Stimulated activated CD4-positive, alpha-beta T cell treated with anti-CD3 and anti-CD28 coated beads, Interleukin-12 subunit alpha, Interleukin-12 subunit beta, amount 100 ng/mL, for 48 hours (primary cell): Measurements from ENCODE around the gene NCAPD2.
A peak's percentile ranks its signal among the peaks of the same experiment; 100 is the strongest.
"Not testable (repeated sequence)": the region's sequence is repeated elsewhere in the genome, so short reads cannot be mapped to it uniquely, and the experiment has no call there.

Experiments used
- DNase-seq, 3 donors: peaks; one replicate each; pipeline ENCODE4 v3.0.0-alpha.2; 2020; ENCODE audit warnings: low read depth in 2 of 3, low spot score in 1 of 3

The NCAPD2 gene

DNA sequence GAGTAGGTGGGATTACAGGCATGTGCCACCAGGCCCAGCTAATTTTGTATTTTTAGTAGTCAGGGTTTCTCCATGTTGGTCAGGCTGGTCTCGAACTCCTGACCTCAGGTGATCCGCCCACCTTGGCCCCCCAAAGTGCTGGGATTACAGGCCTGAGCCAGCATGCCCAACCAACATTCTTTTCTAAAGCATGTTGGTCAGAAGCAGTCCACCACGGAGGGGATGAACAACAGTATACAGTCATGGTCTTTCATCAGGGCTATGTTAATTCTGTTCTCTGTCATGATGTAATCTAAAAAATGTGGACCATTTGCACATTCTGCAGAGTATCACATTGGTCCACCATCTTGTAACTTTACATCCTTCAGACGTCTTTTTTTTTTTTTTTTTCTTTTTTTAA is 4.5 kb upstream of the NCAPD2 start:
- DNase-seq = no peak

DNA sequence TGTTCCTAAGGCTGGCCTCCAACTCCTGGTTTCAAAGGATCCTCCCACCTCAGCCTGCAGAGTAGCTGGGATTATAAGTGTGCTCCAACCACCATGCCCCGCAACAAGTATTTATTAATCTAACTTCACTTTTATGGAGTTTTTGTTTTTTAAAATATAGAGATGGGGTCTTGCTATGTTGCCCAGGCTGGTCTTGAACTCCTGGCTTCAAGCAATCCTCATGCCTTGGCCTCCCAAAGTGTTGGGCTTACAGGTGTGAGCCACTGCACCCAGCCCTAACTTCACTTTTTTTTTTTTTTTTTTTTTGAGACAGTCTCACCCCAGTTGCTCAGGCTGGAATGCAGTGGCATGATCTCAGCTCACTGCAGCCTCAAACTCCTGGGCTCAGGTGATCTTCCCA is 3.2 kb upstream of the NCAPD2 start:
- DNase-seq = not testable (repeated sequence)

DNA sequence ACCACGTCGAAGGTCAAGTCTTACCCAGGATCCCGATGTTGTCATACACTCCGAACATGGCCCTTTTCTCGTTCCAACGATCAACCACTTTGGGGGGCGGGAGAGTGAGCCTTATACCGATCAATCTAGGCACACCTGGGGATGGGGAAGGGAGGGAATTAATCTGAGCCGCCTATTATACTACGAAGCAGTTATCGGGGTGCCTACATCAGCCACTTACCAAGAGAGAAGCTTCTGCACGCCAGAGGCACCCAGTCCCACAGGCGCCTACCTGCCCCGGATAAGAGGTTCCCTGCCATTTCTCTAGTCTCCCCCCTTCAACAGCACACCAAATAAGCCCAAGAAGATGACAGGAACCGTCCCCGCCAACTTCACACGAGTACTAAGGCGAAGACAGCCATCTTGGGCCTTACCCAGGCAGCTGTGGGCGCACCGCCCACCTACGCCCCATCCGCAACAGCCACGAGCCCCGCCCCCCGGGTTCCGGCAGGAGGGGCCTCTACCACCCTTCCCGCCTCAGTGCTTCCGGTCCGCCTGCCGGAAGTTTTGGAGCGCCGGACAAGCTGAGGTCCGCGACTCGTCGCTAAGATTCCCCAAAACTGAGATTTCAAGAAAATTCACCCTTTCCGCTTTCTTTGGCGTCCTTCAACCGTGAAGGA is 935 bp upstream of the NCAPD2 start, which contains the start of gene MRPL51:
MRPL51 (minus strand) TSS at position 425 of the 659 bp plus-strand sequence; CDS start at position 299, 126 bp downstream.
- DNase-seq = peak; percentile 96 to 99 (median 97)

- no peak for DNase-seq
These were observed 399 bp downstream of the NCAPD2 start for GRCh38 chr12:6494258-6494743.

DNA sequence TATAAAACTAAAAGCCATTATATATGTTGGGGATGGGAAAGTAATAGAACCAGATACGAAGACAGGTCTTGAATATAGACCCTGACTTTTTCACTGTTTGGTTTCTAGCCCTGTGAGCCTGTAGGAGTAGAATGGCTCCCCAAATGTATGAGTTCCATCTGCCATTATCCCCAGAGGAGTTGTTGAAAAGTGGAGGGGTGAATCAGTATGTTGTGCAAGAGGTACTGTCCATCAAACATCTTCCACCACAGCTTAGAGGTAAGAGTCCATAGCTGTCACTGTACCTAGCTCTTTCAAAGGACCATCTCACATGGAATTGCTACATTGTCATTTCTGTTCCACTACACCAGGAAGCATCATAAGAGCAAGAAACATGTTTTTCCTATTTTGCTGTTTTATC is 1.1 kb downstream of the NCAPD2 start:
- DNase-seq = no peak

DNA sequence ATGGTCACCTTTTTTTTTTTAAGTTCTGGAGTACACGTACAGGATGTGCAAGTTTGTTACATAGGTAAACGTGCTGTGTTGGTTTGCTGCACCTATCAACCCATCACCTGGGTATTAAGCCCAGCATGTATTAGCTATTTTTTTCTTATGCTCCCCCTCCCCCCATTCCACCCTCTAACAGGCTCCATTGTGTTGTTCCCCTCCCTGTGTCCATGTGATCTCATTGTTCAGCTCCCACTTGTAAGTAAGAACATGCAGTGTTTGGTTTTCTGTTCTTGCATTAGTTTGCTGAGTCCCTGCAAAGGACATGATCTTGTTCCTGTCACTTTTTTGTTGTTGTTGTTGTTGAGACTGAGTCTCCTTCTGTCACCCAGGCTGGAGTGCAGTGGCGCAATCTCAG is 3.4 kb downstream of the NCAPD2 start:
- not testable (repeated sequence) for DNase-seq

- no peak for DNase-seq
These were observed 6.6 kb downstream of the NCAPD2 start for GRCh38 chr12:6500466-6500865.

GRCh38 chr12:6507102-6507998 is 13.4 kb downstream of the NCAPD2 start:
- no peak for DNase-seq

DNA sequence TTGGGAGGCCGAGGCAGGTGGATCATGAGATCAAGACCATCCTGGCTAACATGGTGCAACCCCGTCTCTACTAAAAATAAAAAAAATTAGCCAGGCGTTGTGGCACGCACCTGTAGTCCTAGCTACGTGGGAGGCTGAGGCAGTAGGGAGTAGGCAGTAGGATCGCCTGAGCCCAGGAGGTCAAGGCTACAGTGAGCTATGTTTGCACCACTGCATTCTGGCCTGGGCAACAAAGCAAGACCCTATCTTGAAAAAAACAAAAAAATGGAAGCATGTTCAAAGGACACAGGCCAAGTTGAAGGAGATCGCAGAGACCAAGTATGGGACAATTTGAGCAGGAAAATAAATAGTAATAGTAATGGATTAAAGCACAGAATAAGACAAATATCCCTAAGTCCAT is 14.2 kb downstream of the NCAPD2 start:
- no peak for DNase-seq

DNA sequence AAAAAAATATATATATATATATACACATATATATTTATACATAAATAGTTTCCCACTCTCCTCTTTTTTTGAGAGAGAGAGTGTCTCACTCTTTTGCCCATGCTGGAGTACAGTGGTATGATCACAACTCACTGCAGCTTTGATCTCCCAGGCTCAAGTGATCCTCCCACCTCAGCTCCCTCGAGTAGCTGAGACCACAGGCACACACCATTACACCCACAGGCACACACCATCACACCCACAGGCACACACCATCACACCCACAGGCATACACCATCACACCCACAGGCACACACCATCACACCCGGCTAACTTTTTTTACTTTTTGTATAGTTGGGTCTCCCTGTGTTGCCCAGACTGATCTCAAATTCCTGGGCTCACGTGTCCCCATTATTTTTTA is 26.3 kb downstream of the NCAPD2 start:
- no peak for DNase-seq

- no peak for DNase-seq
These were observed 28.3 kb downstream of the NCAPD2 start for GRCh38 chr12:6522193-6522592.

- DNase-seq = no peak
These were observed 29.8 kb downstream of the NCAPD2 start for GRCh38 chr12:6523708-6524107.

DNA sequence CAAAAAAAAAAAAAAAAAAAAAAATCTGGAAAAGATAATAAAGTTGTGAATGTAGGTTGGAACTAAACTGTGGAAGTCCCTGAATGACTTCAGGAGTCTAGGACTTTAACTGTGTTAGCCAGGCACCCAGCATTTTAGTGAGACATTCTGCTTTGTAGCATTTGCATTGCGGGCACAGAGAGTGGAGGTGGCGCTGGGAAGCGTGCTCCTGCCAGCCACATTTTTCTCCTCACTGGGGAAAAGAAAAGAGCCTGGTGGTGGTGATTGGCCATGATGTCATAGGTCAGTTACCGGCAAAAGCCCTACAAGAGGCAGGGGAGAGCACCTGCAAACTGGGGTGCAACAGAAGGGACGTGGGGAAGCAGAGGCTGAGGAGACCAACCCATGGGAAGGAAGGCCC is 30.7 kb downstream of the NCAPD2 start:
- no peak for DNase-seq

GRCh38 chr12:6526201-6526600 is 32.3 kb downstream of the NCAPD2 start:
- DNase-seq = no peak

DNA sequence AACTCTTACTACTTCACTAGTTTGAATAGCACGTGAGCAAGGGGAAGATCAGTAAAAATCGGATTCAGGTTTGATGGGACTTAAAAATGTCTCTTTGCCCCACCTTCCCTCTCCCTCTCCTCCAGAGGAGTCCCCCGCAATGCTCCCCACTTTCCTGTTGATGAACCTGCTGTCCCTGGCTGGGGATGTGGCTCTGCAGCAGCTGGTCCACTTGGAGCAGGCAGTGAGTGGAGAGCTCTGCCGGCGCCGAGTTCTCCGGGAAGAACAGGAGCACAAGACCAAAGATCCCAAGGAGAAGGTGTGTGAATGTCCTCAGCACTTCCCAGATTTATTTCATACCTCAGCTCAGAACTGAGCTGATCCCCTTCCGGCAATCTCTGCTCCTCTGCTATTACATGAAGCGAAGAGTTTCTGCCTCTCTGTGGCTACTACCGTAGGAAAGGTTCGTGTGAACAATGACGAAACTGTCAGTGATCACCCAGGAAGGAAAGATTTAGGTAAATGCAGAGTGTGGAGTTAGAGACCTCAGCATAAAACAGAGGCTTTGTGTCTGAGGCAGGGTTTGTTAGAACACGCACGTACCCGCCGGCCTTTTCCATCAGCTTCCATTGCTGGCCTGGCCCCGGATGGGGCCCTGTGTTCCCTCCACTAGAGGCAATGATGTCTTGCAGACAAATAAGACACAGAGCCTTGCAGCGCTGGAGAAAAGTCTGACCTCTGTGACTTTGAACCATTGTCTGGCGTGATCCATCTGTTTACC is 33.0 kb downstream of the NCAPD2 start:
- DNase-seq = no peak

DNA sequence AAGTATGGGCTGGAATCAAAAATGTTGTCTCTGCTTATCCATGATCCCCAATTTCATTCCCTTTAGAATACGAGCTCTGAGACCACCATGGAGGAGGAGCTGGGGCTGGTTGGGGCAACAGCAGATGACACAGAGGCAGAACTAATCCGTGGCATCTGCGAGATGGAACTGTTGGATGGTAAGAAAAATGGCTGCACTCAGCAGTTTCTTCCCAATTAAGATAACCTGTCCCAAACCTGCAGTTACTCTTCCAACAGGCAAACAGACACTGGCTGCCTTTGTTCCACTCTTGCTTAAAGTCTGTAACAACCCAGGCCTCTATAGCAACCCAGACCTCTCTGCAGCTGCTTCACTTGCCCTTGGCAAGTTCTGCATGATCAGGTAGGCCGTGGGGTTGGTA is 33.8 kb downstream of the NCAPD2 start:
- no peak for DNase-seq

DNA sequence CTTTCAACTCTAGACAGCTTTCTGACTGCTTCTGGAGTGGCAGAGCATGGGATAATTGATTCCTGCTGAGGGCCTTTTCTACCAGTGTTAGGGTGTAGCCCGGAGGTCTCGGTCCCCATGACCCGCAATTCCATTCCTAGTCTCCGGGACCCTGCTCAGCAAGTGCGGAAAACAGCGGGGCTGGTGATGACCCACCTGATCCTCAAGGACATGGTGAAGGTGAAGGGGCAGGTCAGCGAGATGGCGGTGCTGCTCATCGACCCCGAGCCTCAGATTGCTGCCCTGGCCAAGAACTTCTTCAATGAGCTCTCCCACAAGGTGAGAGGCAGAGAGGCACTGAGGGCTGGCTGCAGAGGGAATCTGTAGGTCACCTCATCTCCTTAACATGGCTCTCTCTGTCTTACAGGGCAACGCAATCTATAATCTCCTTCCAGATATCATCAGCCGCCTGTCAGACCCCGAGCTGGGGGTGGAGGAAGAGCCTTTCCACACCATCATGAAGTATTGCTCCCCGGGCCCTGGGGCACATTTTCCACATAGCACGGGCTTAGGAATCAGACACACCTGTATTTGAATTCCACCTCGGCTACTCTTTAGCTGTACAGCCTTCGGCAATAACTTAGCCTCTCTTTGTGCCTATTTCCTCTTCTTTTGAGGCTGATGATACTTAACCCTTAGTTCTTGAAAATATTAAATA is 34.8 kb downstream of the NCAPD2 start:
- DNase-seq = no peak

GRCh38 chr12:6529291-6529737 is 35.4 kb downstream of the NCAPD2 start:
- DNase-seq = no peak

GRCh38 chr12:6530576-6531260 is 36.8 kb downstream of the NCAPD2 start:
- no peak for DNase-seq
